SK-N-SH treated with all-trans-retinoic acid at 6 μM for 48 hours (cell line): ENCODE results near the gene MILR1.

Experiments
- ATAC-seq: fragments of 200-7000 bp; cut with Tn5 transposase; 3 replicates; pipeline ENCODE4 v1.9.1; 2020; ENCODE audit warnings: mild to moderate bottlenecking, moderate library complexity
- ARNTL ChIP-seq: fragments of 450-650 bp; formaldehyde crosslinking; IDR thresholded peaks from 2 replicates; pipeline ENCODE4 v1.5.0; 2020; ENCODE audit warnings: low read depth, mild to moderate bottlenecking, moderate library complexity, borderline replicate concordance
- BACH2 ChIP-seq: fragments of 250-450 bp; sonication (Bioruptor Pico); IDR thresholded peaks from 2 replicates; pipeline ENCODE4 v1.9.0; 2021; ENCODE audit warnings: mild to moderate bottlenecking, borderline replicate concordance
- CREB5 ChIP-seq: fragments of 250-450 bp; sonication (Bioruptor Pico); IDR thresholded peaks from 2 replicates; pipeline ENCODE4 v1.5.1; 2020; ENCODE audit warnings: low read depth, mild to moderate bottlenecking, moderate library complexity
- ESRRG ChIP-seq: fragments of 250-450 bp; sonication (Bioruptor Pico); IDR thresholded peaks from 2 replicates; pipeline ENCODE4 v1.6.1; 2021; ENCODE audit warnings: mild to moderate bottlenecking
- ISL1 ChIP-seq: fragments of 250-450 bp; sonication (Bioruptor Pico); IDR thresholded peaks from 2 replicates; pipeline ENCODE4 v2.1.2; 2022; ENCODE audit warnings: mild to moderate bottlenecking, moderate library complexity
- OSR1 ChIP-seq: fragments of 250-450 bp; sonication (Bioruptor Pico); IDR thresholded peaks from 2 replicates; pipeline ENCODE4 v1.8.0; 2022; ENCODE audit warnings: moderate library complexity, mild to moderate bottlenecking, inconsistent platforms
- PATZ1 ChIP-seq: fragments of 250-450 bp; sonication (Bioruptor Pico); IDR thresholded peaks from 2 replicates; pipeline ENCODE4 v1.8.0; 2020; ENCODE audit warnings: mild to moderate bottlenecking, moderate library complexity, borderline replicate concordance
- PPARA ChIP-seq: fragments of 250-450 bp; sonication (Bioruptor Pico); IDR thresholded peaks from 2 replicates; pipeline ENCODE4 v1.5.0; 2020; ENCODE audit warnings: mild to moderate bottlenecking, borderline replicate concordance
- RARB ChIP-seq: fragments of 250-450 bp; sonication (Bioruptor Pico); IDR thresholded peaks from 2 replicates; pipeline ENCODE4 v1.8.0; 2021; ENCODE audit warnings: mild to moderate bottlenecking, moderate library complexity
- SNAI2 ChIP-seq: fragments of 250-450 bp; sonication (Bioruptor Pico); IDR thresholded peaks from 2 replicates; pipeline ENCODE4 v1.5.0; 2020; ENCODE audit warnings: mild to moderate bottlenecking, moderate library complexity
- TOX ChIP-seq: fragments of 250-450 bp; sonication (Bioruptor Pico); IDR thresholded peaks from 2 replicates; pipeline ENCODE4 v1.8.0; 2021; ENCODE audit warnings: mild to moderate bottlenecking, moderate library complexity, borderline replicate concordance
- TSHZ2 ChIP-seq: fragments of 250-450 bp; sonication (Bioruptor Pico); IDR thresholded peaks from 2 replicates; pipeline ENCODE4 v1.5.0; 2020; ENCODE audit warnings: mild to moderate bottlenecking, moderate library complexity
- ZC3H10 ChIP-seq: fragments of 250-450 bp; sonication (Bioruptor Pico); IDR thresholded peaks from 2 replicates; pipeline ENCODE4 v1.5.1; 2021; ENCODE audit warnings: mild to moderate bottlenecking, moderate library complexity
- ZFP3 ChIP-seq: fragments of 250-450 bp; sonication (Bioruptor Pico); IDR thresholded peaks from 2 replicates; pipeline ENCODE4 v1.5.0; 2020; ENCODE audit warnings: mild to moderate bottlenecking, moderate library complexity
- ZFP30 ChIP-seq: fragments of 450-650 bp; formaldehyde crosslinking; IDR thresholded peaks from 2 replicates; pipeline ENCODE4 v1.5.0; 2022; ENCODE audit warnings: mild to moderate bottlenecking, moderate library complexity
- ZNF70 ChIP-seq: fragments of 450-650 bp; formaldehyde crosslinking; IDR thresholded peaks from 2 replicates; pipeline ENCODE4 v1.5.0; 2020; ENCODE audit warnings: mild to moderate bottlenecking, moderate library complexity
- TF ChIP-seq, protein P1 (sequence below): fragments of 250-450 bp; sonication (Bioruptor Pico); IDR thresholded peaks from 2 replicates; pipeline ENCODE4 v1.5.1; 2021; ENCODE audit warnings: mild to moderate bottlenecking, moderate library complexity
- TF ChIP-seq, protein P2 (sequence below): fragments of 250-450 bp; sonication (Bioruptor Pico); IDR thresholded peaks from 2 replicates; pipeline ENCODE4 v1.8.0; 2021; ENCODE audit warnings: low read depth, mild to moderate bottlenecking, moderate library complexity, borderline replicate concordance

MILR1 gene

GRCh38 chr17:64443086-64443760 lies 5.7 kb upstream of the MILR1 start:
- no peak for ATAC-seq
- no peak for TF ChIP-seq SNAI2 (CRISPR knock-in tag)
- TF ChIP-seq BACH2 = no peak
- TF ChIP-seq TOX (CRISPR knock-in tag) = no peak
- no peak for TF ChIP-seq PATZ1
- no peak for TF ChIP-seq ISL1

DNA sequence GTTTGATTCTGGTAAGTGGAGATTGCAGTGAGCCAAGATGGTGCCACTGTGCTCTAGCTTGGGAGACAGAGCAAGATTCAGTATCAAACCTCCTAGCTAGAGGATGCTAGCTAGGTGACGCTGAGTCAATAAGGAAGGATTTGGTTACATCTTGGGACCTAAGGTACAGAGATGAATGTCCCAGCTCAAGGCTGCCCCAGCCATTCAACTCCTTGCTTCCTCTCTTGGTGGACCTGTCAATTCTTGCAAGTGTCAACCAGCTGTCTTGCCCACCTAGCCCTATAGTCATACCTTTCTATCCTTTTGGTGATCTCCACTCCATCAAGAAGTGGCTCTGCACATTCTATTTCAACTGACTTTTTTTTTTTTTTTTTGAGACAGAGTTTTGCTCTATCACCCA lies 1.4 kb upstream of the MILR1 start:
- no peak for TF ChIP-seq PATZ1
- TF ChIP-seq TSHZ2 (CRISPR knock-in tag) = no peak
- TF ChIP-seq, protein P1, sequence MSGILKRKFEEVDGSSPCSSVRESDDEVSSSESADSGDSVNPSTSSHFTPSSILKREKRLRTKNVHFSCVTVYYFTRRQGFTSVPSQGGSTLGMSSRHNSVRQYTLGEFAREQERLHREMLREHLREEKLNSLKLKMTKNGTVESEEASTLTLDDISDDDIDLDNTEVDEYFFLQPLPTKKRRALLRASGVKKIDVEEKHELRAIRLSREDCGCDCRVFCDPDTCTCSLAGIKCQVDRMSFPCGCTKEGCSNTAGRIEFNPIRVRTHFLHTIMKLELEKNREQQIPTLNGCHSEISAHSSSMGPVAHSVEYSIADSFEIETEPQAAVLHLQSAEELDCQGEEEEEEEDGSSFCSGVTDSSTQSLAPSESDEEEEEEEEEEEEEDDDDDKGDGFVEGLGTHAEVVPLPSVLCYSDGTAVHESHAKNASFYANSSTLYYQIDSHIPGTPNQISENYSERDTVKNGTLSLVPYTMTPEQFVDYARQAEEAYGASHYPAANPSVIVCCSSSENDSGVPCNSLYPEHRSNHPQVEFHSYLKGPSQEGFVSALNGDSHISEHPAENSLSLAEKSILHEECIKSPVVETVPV (CRISPR knock-in tag) = no peak
- TF ChIP-seq BACH2 = no peak
- TF ChIP-seq ARNTL (CRISPR knock-in tag) = no peak
- TF ChIP-seq RARB (CRISPR knock-in tag) = no peak
- TF ChIP-seq ZNF70 (CRISPR knock-in tag) = no peak
- no peak for TF ChIP-seq OSR1 (CRISPR knock-in tag)
- TF ChIP-seq, protein P2, sequence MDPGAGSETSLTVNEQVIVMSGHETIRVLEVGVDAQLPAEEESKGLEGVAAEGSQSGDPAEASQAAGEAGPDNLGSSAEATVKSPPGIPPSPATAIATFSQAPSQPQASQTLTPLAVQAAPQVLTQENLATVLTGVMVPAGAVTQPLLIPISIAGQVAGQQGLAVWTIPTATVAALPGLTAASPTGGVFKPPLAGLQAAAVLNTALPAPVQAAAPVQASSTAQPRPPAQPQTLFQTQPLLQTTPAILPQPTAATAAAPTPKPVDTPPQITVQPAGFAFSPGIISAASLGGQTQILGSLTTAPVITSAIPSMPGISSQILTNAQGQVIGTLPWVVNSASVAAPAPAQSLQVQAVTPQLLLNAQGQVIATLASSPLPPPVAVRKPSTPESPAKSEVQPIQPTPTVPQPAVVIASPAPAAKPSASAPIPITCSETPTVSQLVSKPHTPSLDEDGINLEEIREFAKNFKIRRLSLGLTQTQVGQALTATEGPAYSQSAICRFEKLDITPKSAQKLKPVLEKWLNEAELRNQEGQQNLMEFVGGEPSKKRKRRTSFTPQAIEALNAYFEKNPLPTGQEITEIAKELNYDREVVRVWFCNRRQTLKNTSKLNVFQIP (CRISPR knock-in tag) = no peak
- TF ChIP-seq TOX (CRISPR knock-in tag) = no peak
- no peak for TF ChIP-seq ZC3H10 (CRISPR knock-in tag)
- no peak for TF ChIP-seq CREB5 (CRISPR knock-in tag)
- no peak for TF ChIP-seq ESRRG (CRISPR knock-in tag)
- no peak for TF ChIP-seq ZFP30 (CRISPR knock-in tag)
- no peak for TF ChIP-seq SNAI2 (CRISPR knock-in tag)
- TF ChIP-seq ZFP3 (CRISPR knock-in tag) = no peak
- no peak for TF ChIP-seq PPARA (CRISPR knock-in tag)
- TF ChIP-seq, all 23 proteins: peak for 0
- no peak for ATAC-seq

- TF ChIP-seq ZFP3 (CRISPR knock-in tag) (no peak), ISL1 (no peak)
- TF ChIP-seq, protein P1 (CRISPR knock-in tag) = no peak
- TF ChIP-seq, all 23 proteins: peak for 0
- no peak for ATAC-seq
These were observed 630 bp downstream of the MILR1 start for GRCh38 chr17:64449545-64449944.
